Measurements from ENCODE around the gene KCNQ2.

The KCNQ2 gene

DNA sequence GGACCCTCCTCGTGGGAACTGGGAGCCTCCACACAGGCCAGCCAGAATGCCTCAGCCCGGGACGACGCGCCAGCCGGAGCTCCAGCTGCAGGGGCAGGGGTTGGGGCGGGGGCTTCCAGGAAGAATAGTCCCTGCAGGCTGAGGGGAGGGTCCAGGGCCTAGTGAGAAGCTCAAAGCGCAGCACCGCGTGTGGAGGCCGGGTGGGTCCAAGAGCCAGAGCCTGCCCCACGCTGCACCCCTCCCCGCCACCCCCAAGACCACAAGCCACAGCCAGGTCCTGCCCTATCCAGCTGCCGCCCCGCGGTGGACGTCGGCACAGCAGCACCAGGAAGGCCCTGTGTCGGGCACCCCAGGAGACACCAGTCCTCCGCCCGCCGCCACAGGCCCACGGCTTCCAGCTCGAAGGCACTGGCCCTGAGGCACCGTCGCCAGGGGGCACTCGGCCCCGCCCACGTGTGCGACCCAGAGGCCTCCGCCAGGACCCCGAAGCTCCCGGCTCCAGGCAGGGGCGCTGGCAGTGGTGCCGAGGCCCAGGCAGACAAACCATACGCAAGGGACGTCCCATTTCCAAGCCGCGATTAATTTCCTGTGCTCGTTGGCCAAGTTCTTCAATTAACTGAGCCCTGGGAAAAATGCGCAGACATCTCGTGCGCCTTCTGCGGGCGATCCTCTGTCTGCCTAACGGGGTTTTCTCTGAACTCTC is 19.5 kb downstream of the KCNQ2 start:
- TF ChIP-seq GATA2 (IDR thresholded peaks at IDR 0.05; ENCODE audit: low read depth, low read length) (no peak), GATA3 (IDR thresholded peaks at IDR 0.05; ENCODE audit: low read depth, low read length) (no peak)

DNA sequence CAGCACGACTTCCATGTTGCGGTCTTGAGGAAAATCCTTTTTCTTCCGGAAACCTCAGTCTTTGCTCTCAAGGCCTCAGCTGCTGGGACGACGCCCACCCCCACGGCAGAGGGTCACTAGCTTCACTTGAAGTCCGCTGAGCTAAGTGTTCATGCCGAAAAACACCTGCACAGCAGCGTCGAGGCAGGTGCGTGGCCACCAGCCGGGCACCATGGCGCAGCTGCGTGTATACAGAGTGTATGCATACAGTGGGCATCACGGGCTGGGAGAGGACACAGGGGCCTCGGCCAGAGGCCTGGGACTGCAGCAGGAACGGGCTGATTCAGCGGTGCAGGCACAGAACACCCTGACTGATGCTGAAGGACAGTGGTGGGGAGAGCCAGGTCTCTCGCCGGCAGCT is 20.1 kb downstream of the KCNQ2 start:
- TF ChIP-seq GATA3 (IDR thresholded peaks at IDR 0.05; ENCODE audit: low read depth, low read length), result no peak
- no peak for TF ChIP-seq GATA2 (IDR thresholded peaks at IDR 0.05; ENCODE audit: low read depth, low read length)

DNA sequence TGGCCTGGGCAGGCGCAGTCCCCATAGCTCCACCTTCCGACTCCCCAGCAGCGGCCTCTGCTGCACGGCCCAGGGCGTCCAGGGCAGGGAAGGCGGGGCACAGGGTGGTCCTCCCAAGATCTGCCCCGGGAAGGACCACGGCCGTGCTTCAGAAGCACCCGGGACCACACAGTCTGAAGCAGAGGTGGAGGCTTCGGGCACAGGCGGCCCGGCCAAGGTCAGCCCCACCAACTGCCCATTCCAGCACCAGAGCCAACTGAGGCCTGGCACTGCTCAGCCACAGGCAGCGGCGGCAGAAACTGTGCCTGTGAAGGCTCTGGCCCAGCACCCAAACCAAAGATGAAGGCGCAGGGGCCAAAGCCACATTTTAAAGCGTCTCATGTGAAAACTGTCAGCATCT is 20.6 kb downstream of the KCNQ2 start:
- TF ChIP-seq GATA3 (IDR thresholded peaks at IDR 0.05; ENCODE audit: low read depth, low read length) (no peak), GATA2 (IDR thresholded peaks at IDR 0.05; ENCODE audit: low read depth, low read length) (no peak)

DNA sequence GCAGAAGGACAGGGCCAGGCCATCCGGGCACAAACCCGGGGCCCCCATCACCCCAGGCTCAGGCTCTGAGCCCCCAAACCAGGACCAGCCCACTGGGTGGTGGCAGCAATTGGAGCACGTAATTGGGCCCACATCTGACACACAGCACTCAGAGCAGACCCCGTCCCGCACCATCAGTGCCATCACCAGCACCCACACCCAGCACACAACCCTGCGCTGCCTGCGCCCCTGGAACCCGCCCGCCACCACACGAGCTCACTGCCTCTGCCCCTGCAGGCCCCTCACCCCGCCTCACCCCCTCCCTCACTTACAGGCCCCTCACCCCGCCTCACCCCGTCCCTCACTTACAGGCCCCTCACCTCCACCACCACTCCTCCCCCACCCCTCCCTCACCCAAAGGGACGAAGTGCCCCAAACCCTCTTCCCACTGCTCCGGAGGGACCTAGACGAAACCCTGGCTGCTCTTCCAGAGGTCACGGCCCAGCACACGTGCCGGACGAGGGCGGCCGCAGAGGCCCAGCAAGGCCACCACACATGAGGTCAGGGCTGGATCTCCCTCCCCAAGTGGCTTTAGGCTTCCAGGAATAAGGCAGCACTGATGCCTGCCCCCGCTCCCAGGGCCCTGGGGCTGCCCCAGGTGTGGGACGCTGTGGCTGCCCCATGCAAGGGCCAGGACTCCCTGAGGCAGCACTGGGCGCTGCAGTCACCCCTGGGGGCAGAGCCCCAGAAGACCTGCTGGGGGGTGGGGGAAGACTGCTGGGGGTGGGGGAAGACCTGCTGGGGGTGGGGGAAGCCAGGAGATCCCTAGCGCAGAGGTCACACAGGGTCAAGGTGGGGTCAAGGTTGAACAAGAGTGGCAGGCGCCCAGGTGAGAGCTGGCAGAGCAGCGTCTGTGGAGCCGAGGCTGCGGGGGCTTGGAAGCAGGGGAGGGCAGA is 22.4 kb downstream of the KCNQ2 start:
- TF ChIP-seq GATA2 (IDR thresholded peaks at IDR 0.05; ENCODE audit: low read depth, low read length) (no peak), GATA3 (IDR thresholded peaks at IDR 0.05; ENCODE audit: low read depth, low read length) (no peak)

DNA sequence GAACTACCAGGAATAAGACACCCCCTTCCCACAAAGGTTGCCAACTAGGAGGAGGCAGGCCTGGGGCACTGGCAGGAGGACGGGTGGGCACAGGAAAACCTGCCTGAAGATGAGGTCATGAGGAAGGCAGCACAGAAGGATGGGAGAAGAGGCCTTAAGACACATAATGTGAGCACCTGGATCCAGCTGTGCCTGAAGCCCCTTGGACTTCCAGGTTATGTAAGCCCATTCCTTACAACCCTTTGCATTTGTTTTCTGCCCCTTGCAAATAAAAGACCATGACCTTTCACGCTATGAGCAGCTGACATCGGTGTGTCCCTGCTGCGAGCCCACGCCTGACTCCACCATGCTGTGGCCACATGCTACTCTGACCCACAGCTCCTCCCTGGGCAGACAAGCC is 23.4 kb downstream of the KCNQ2 start:
- no peak for TF ChIP-seq GATA3 (IDR thresholded peaks at IDR 0.05; ENCODE audit: low read depth, low read length)

DNA sequence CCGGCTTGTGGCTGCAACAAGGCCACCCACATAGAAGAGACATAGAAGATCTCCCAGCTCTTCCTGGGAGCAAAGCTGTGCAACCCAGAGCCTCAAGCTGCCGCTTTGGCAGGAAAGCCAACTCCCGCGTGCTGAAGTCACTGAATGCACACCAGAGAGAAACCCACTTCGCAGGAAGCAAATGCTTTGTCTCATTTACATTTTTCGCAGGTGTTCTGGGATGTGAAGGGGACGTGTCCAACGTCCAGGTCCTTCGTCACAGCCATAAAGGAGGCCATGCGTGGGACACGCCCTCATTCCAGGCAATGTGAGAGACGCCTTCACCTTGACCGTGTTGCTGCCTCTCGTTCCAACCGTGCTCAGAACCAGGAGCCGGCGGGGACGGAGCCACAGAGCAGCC is 24.4 kb downstream of the KCNQ2 start:
- no peak for TF ChIP-seq GATA2 (IDR thresholded peaks at IDR 0.05; ENCODE audit: low read depth, low read length)
- no peak for TF ChIP-seq GATA3 (IDR thresholded peaks at IDR 0.05; ENCODE audit: low read depth, low read length)

DNA sequence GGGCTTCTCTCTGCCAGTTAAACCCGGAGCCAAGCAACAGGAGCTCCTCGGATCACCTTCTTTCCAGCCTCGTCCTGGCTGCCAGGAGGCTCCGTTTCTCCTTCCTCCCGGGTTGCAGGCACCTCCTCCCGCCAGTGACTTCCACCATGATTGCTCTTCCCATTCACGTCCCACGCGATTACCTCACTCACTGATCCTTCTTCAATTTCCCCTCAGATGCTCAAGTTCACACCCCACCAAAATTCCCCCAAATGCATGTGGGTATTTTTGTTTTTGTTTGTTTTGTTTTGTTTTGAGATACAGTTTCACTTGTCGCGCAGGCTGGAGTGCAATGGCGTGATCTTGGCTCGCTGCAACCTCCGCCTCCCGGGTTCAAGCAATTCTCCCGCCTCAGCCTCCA is 25.1 kb downstream of the KCNQ2 start:
- TF ChIP-seq GATA3 (IDR thresholded peaks at IDR 0.05; ENCODE audit: low read depth, low read length) (no peak), GATA2 (IDR thresholded peaks at IDR 0.05; ENCODE audit: low read depth, low read length) (no peak)

DNA sequence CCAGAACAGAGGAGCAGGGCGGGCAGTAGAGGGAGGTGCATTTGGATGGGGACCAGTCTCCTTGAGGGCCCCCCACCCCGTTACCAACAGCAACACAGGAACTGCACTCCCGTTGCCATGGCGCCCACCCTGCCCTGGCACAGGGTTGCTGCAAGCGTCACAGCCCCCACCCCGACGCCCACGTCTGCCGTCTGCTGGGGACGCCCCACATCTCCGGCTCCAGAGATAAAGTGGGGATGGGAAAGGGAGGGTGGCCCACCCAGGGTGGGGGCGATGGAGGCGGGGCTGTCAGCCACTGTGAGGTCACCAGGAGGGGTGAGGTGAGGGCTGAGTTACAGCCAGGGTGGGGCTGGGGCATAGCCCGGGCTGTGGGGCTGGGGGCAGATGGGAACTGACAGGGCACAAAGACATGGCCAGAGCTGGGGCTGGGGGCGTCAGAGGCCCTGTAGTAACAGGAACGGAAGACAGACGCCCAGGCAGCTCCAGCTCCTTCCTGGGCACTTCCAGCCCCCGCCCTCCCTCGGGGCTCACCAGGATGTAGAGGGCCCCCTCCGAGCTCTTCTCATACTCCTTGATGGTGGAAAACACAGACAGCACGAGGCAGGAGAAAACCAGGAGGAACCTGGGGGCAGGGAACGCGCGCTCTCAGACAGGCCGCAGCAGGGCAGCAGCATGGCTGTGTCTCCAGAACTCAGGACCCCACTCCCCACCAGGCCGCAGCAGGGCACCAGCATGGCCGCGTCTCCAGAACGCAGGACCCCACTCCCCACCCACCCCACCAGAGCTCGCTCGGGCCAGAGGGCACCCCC is 26.0 kb downstream of the KCNQ2 start:
- no peak for TF ChIP-seq GATA2 (IDR thresholded peaks at IDR 0.05; ENCODE audit: low read depth, low read length)
- TF ChIP-seq GATA3 (IDR thresholded peaks at IDR 0.05; ENCODE audit: low read depth, low read length), result no peak

DNA sequence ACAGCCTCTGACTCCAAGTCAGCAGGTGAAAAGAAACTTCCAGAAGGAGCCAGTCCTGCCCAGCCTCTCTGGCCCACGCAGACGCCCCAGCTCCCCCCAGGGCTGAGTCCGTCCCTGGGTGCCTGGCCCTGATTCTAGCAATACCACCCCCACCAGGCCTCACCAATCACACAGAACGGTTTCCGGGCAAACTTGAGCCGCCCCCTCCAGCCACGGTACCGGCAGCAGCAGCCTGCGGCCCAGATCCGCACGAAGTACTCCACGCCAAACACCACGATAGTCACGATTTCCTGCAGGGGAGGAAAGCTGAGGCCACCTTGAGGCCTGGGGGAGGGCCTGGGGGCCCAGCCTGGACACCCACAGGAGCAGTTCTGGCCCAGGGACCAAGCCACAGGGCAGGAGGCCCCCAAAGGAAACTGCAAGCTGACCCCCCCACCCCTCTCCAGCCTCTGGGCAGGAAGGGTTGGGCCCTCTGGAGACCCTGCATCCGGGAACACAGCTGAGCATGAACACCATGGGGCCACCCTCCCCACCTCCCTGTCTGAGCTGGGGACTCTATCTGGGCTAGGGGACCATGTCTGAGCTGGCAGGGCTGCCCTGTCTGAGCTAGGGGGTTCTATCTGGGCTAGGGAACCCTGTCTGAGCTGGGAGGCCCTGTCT is 27.2 kb downstream of the KCNQ2 start:
- TF ChIP-seq GATA3 (IDR thresholded peaks at IDR 0.05; ENCODE audit: low read depth, low read length), result no peak
- no peak for TF ChIP-seq GATA2 (IDR thresholded peaks at IDR 0.05; ENCODE audit: low read depth, low read length)

DNA sequence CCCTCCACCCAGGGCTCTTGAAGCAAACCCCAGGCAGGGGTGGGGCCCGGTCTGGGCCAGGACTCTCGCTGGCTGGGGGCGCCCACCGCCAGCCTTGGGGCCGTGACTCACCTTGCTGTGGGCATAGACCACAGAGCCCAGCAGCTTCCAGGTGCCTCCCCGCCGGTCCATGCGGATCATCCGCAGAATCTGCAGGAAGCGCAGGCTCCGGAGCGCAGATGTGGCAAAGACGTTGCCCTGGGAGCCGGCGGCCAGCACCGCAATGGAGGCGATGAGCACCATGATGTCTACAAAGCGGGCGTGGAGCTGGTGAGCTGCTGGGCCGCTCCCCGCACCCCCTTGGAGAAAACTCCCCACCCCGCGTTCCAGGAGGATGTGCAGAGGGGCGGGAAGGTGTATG is 27.9 kb downstream of the KCNQ2 start:
- no peak for TF ChIP-seq GATA3 (IDR thresholded peaks at IDR 0.05; ENCODE audit: low read depth, low read length)
- no peak for TF ChIP-seq GATA2 (IDR thresholded peaks at IDR 0.05; ENCODE audit: low read depth, low read length)

DNA sequence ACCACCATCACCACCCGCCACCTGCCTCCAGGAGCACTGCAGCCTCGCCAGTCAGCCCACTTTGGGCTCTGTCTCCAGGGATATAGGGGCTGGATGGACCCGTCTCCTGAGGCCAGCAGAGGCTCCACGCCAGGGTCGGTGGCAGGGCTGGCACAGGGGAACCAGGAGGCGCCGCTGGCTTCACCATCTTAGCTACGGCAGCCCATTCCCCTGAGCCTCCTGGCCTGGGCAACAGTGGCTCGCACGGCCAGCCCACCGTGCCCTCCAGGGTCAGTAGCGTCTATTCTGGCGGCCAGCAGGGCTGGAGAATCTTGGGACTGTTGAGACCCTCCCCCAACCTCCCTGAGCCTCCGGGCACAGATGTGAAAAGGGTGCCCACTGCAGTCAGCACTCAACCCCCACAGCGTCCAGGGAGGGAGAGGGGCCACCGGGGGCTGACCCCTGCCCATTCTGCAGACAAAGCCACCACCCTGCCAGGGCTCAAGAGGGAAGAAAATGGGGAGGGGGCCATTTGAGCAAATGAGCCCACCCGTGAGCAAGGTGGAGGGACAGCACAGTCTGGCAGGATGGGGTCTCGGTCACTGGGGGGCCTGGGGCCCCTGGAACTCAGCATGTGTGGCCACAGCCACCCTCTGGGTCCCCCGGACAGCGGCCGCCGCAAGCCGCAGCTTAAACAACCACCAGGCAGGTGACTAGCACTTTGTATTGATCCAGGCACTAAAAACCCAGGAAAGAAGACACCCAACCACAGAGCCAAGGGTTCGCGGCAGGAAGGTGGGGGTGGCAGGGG is 28.7 kb downstream of the KCNQ2 start:
- TF ChIP-seq GATA2 (IDR thresholded peaks at IDR 0.05; ENCODE audit: low read depth, low read length) (no peak), GATA3 (IDR thresholded peaks at IDR 0.05; ENCODE audit: low read depth, low read length) (no peak)

DNA sequence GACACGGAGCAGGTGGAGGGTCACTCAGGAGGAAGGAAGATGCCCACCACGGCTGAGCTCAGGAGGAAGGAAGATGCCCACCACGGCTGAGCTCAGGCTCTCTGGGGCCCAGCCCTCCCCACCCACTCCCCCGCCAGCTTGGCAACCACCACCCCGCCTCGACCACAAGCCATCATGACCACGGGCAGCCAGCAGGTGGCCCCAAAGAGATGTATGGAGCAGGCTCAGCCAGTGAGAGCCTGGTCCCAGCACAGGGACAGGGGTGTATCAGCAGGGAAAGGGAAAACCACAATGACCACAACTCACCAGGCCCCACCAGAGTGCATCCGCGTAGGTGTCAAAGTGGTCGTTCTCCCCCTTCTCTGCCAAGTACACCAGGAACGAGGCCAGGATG is 30.4 kb downstream of the KCNQ2 start:
- TF ChIP-seq GATA2 (IDR thresholded peaks at IDR 0.05; ENCODE audit: low read depth, low read length), result no peak
- no peak for TF ChIP-seq GATA3 (IDR thresholded peaks at IDR 0.05; ENCODE audit: low read depth, low read length)
